HG03571 (cell line): ENCODE results near the gene CLEC2D.
"Not testable (repeated sequence)": the region's sequence is repeated elsewhere in the genome, so short reads cannot be mapped to it uniquely, and the experiment has no call there.

Experiments used
- ATAC-seq: cut with Tn5 transposase; IDR thresholded peaks from one replicate; pipeline ENCODE4 v1.9.1; 2021; ENCODE audit not compliant: unreplicated experiment

The CLEC2D gene

GRCh38 chr12:9651265-9651729 lies 18.2 kb upstream of the CLEC2D start:
- ATAC-seq, result no peak

- ATAC-seq, result no peak
Observed at GRCh38 chr12:9660046-9660445, 9.5 kb upstream of the CLEC2D start.

GRCh38 chr12:9661720-9662119 lies 7.8 kb upstream of the CLEC2D start:
- no peak for ATAC-seq

- ATAC-seq, result no peak
Observed at GRCh38 chr12:9662488-9662887, 7.0 kb upstream of the CLEC2D start.

- ATAC-seq, result peak; percentile 62
Observed at GRCh38 chr12:9667403-9668160, 1.9 kb upstream of the CLEC2D start.

- no peak for ATAC-seq
Observed at GRCh38 chr12:9668161-9669018, 1.1 kb upstream of the CLEC2D start.

GRCh38 chr12:9669019-9669326 lies 540 bp upstream of the CLEC2D start:
- ATAC-seq, result no peak

- ATAC-seq, result not testable (repeated sequence)
Observed at GRCh38 chr12:9672340-9672739, 2.8 kb downstream of the CLEC2D start.

- peak; percentile 35 for ATAC-seq
Observed at GRCh38 chr12:9673404-9674225, 4.1 kb downstream of the CLEC2D start.

GRCh38 chr12:9674226-9674590 lies 4.7 kb downstream of the CLEC2D start:
- ATAC-seq, result no peak

- not testable (repeated sequence) for ATAC-seq
Observed at GRCh38 chr12:9682508-9682907, 13.0 kb downstream of the CLEC2D start.

GRCh38 chr12:9682949-9683348 lies 13.4 kb downstream of the CLEC2D start:
- ATAC-seq, result not testable (repeated sequence)

GRCh38 chr12:9685366-9685765 lies 15.9 kb downstream of the CLEC2D start:
- ATAC-seq, result not testable (repeated sequence)

GRCh38 chr12:9685915-9686314 lies 16.4 kb downstream of the CLEC2D start:
- ATAC-seq, result no peak

- no peak for ATAC-seq
Observed at GRCh38 chr12:9687228-9687627, 17.7 kb downstream of the CLEC2D start.

- ATAC-seq, result no peak
Observed at GRCh38 chr12:9692909-9693308, 23.4 kb downstream of the CLEC2D start.

- ATAC-seq, result no peak
Observed at GRCh38 chr12:9694241-9694640, 24.7 kb downstream of the CLEC2D start.

GRCh38 chr12:9695150-9695549 lies 25.6 kb downstream of the CLEC2D start:
- ATAC-seq, result not testable (repeated sequence)

- not testable (repeated sequence) for ATAC-seq
Observed at GRCh38 chr12:9695661-9696060, 26.1 kb downstream of the CLEC2D start.

- no peak for ATAC-seq
Observed at GRCh38 chr12:9697619-9698018, 28.1 kb downstream of the CLEC2D start.

- ATAC-seq, result no peak
Observed at GRCh38 chr12:9698681-9699080, 29.2 kb downstream of the CLEC2D start.
